Measurements from ENCODE around the gene MAPK10.
A peak's percentile ranks its signal among the peaks of the same experiment; 100 is the strongest.

MAPK10 gene

DNA sequence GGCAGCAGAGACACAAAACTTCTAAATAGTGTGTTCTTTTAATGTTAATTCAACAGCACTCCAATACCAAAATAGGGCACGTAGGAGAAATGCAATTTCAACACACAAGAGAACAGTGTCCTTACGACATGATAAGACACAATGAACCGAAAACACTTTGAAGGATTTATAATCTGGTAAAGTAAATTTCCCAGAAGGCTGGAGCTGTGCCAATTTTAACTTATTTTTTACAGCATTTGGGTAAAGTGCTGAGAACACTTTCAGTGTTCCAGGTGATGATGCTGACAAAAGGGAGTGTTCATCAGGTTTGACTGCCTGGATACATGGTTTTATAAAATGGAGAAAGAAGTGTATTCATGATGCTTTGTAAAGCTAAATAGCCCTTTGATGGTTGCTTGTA, 76.5 kb downstream of the MAPK10 start:
- DNase-seq (ENCODE audit: extremely low spot score, insufficient read length, low read depth): no peak
- FAIRE-seq: no peak

DNA sequence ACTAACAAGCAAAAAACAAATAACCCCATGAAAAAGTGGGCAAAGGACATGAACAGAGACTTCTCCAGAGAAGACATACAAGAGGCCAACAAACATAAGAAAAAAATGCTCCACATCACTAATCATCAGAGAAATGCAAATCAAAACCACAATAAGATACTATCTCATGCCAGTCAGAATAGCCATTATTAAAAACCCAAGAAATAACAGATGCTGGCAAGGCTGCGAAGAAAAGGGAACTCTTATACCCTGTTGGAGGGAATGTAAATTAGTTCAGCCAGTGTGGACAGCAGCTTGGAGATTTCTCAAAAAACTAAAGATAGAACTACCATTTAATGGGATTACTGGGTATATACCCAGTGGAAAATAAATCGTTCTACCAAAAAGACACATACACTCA, 79.6 kb downstream of the MAPK10 start:
- no peak for FAIRE-seq
- no peak for DNase-seq (ENCODE audit: extremely low spot score, insufficient read length, low read depth)

DNA sequence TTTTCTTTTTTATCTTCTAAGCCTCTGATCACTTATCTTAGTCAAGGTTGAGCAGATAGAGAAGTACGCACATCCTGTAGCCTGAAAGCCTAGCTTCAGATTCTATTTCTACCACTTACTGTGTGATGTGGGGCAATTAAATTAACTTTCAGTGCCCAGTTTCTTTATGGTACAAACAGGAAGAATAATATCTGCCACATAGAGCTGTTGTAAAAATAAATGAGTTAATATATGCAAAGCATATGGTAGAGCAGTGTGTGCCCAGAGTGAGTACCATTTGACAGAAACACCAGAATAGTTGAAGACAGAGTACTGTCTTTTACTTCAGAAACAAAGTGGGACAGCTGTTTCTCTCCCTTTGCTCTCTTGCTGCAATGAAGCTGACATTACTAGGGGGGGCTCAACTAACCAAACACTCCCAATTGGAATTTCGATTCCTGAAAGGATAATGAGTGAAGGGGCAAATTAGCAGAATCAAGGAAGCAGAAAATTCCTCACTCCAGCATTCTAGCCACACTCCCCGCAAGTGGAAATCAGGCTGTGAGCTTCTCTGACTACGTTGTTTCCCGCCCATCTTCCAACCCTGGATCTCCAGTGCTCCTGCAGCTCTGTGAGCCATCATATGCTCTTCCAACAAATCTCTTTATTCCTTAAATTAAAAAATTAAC, 80.4 kb downstream of the MAPK10 start:
- DNase-seq (ENCODE audit: extremely low spot score, insufficient read length, low read depth): no peak
- FAIRE-seq: no peak

DNA sequence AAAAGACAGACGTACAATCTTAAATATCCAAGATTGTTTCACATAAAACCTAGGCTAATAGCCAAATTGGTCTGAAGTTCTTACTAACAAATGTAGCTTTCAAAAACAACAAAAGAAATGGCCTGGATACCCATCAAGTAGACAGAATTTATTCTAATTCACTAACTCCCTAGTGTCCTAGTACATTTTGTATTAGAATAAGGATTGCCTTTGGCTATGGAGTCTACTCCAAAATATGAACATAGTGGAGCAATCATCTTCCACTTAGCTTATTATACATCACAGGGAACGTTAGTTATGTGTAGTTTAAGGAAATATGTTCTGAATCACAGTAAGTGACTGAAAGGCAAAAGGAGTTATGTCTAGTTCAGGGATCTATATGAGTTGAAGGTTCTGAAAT, 81.7 kb downstream of the MAPK10 start:
- DNase-seq (ENCODE audit: extremely low spot score, insufficient read length, low read depth): no peak
- FAIRE-seq: no peak

GRCh38 chr4:86274642-86275041, 85.2 kb downstream of the MAPK10 start:
- FAIRE-seq (no peak), DNase-seq (ENCODE audit: extremely low spot score, insufficient read length, low read depth) (no peak)

- DNase-seq (ENCODE audit: extremely low spot score, insufficient read length, low read depth): no peak
- no peak for FAIRE-seq
These were observed 87.2 kb downstream of the MAPK10 start for GRCh38 chr4:86272669-86273068.

GRCh38 chr4:86271057-86271456, 88.8 kb downstream of the MAPK10 start:
- FAIRE-seq: no peak
- DNase-seq (ENCODE audit: extremely low spot score, insufficient read length, low read depth): no peak

GRCh38 chr4:86269354-86269753, 90.5 kb downstream of the MAPK10 start:
- FAIRE-seq: no peak
- no peak for DNase-seq (ENCODE audit: extremely low spot score, insufficient read length, low read depth)

DNA sequence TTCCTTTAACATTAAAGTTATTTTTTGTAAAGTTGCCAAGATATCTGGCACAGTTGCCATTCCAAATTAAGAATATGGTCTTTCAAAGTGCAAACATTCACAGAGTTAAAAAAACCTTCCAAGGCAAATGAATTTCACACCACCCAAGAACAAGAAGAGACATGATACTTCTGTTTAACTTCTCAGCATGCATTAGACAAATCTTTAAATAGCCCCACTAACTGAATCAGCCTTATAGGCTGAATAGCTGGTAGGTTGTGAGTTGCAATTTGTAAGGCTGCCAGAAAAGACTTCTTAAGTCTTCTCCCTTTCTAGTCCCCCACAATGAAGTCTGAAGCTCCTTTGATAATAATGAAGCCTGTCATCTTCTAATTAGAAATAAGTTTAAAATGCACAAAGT, 95.6 kb downstream of the MAPK10 start:
- FAIRE-seq (no peak), DNase-seq (ENCODE audit: extremely low spot score, insufficient read length, low read depth) (no peak)

- DNase-seq (ENCODE audit: extremely low spot score, insufficient read length, low read depth): no peak
- no peak for FAIRE-seq
These were observed 98.2 kb downstream of the MAPK10 start for GRCh38 chr4:86261636-86262035.

GRCh38 chr4:86256086-86256485, 103.8 kb downstream of the MAPK10 start:
- no peak for DNase-seq (ENCODE audit: extremely low spot score, insufficient read length, low read depth)
- FAIRE-seq: no peak

GRCh38 chr4:86250619-86251018, 109.2 kb downstream of the MAPK10 start:
- FAIRE-seq (no peak), DNase-seq (ENCODE audit: extremely low spot score, insufficient read length, low read depth) (no peak)

- FAIRE-seq (no peak), DNase-seq (ENCODE audit: extremely low spot score, insufficient read length, low read depth) (no peak)
These were observed 109.8 kb downstream of the MAPK10 start for GRCh38 chr4:86250006-86250405.

- FAIRE-seq: no peak
These were observed 110.8 kb downstream of the MAPK10 start for GRCh38 chr4:86249074-86249473.

GRCh38 chr4:86247906-86248305, 111.9 kb downstream of the MAPK10 start:
- no peak for DNase-seq (ENCODE audit: extremely low spot score, insufficient read length, low read depth)
- FAIRE-seq: no peak

More at GRCh38 chr4:86249074-86249473, 110.8 kb downstream of the MAPK10 start:
- no peak for DNase-seq (ENCODE audit: extremely low spot score, insufficient read length, low read depth)

- DNase-seq (ENCODE audit: extremely low spot score, insufficient read length, low read depth) (no peak), FAIRE-seq (no peak)
These were observed 112.5 kb downstream of the MAPK10 start for GRCh38 chr4:86247320-86247719.

DNA sequence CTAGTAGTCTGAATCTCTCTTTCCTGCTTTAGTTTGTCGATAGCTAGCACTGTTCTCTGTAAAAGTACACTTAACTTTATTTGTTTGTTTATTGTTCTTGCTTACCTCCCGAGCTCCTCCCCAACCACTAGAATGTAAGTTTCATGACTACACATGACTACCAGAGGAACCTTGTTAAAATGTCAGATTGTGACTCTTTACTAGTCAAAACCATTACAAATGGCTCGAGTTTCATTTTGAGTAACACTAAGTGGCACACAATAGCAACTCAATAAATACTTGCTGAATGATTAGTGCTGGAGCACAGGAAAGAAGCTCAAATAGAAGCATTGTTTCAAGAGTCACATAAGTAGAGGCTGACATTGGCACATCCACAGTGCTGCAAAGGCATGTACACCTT, 116.1 kb downstream of the MAPK10 start:
- FAIRE-seq: no peak
- no peak for DNase-seq (ENCODE audit: extremely low spot score, insufficient read length, low read depth)

DNA sequence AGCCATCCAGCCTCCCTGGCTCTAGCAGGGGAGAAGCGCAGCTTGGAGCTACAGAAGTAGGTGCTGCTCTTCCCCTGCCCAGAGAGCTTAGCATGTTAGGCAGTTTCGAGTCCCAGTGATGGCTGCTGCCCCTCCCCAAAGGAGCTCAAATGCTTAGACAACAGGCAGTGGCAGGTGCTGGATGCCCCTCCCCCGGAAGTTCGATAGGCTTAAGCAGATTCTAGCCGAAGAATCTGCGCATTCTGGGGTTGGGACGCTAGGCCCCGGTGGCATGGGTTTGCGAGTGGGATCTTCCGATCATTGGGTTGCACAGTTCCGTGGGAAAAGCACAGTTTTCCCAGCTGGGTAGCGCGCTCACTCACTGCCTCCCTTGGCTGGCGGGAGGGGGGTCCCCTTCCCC, 117.2 kb downstream of the MAPK10 start:
- DNase-seq (ENCODE audit: extremely low spot score, insufficient read length, low read depth) (no peak), FAIRE-seq (no peak)

DNA sequence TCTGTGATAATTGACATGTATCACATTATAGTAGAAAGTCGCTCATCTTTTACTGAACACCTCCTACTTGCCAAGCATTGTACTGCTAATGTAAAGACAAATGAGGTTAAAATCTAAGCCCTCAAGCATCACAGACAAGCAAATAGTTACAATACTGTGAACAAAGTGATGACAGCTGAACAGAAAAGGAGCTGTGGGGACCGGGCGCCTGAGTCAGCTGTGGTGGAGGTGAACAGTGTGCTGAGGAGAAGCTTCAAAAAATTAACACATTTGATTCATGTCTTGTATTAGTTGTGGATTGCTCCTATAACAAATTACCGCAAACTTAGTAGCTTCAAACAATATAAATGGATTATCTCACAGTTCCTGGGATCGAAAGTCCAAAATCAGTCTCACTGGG, 124.3 kb downstream of the MAPK10 start:
- DNase-seq (ENCODE audit: extremely low spot score, insufficient read length, low read depth): no peak
- FAIRE-seq: no peak

DNA sequence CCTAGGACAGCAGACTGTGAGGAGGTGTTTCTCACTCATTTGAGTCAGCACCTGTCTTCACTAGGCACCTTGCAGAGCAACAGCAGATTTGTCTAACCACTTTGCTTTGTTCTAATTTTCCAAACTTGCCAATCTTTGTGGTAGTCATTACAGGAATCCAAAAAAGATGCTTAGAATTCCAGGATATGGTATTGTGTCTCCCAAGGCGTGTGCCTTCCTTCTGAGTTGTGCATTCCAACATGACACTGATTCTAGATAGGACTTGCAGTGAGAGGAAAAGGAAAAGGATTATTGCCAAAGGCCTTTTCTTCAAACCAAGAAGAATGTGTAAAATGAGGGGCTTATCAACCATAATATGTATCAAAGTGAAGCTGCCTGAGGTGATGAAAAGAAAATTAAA, 126.2 kb downstream of the MAPK10 start:
- DNase-seq (ENCODE audit: extremely low spot score, insufficient read length, low read depth): no peak

GRCh38 chr4:86233090-86233489, 126.8 kb downstream of the MAPK10 start:
- DNase-seq (ENCODE audit: extremely low spot score, insufficient read length, low read depth): no peak
- no peak for FAIRE-seq

More for the DNA sequence above, 126.2 kb downstream of the MAPK10 start:
- no peak for FAIRE-seq

- no peak for DNase-seq (ENCODE audit: extremely low spot score, insufficient read length, low read depth)
- peak; percentile 18 for FAIRE-seq
These were observed 136.4 kb downstream of the MAPK10 start for GRCh38 chr4:86223472-86223871.

All from GM18507 (cell line).